Kasumi-1 (cell line): ENCODE measurements around the gene TMEM63B.

Experiments
- DNase-seq, 2 experiments: peaks; one replicate each; lab custom pipeline; 2025; lab: John Stamatoyannopoulos, UW

TMEM63B gene

DNA sequence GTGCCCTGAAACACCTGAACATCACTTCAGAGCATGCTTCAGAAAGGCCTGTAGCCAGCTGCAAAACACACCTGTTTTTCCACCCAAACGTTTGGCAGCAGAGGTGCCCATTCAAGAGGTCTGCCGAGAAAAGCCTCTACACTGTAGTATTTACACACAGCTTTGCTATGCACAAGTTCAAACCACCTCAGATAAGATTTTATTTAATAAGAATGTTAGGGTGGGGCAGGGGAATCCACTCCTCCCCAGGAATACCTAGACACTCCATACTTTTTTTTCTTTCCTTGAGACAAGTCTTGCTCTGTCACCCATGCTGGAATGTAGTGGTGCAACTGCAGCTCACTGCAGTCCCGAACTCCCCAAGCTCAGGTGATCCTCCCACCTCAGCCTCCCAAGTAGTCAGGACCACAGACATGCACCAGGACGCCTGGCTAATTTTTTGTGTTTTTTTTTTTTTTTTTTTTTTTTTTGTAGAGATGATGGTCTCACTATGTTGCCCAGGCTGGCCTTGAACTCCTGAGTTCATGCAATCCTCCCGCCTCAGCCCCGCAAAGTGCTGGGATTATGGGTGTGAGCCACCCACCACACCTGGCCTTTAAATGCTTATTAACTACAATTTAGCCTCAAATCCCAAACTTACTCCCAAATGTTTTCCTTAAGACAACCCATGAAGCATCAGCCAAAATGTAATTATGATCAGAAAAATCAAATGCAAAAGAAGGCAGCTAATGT is 9.8 kb upstream of the TMEM63B start:
- no peak for DNase-seq

GRCh38 chr6:44119704-44120262 is 7.6 kb upstream of the TMEM63B start:
- DNase-seq, result no peak

GRCh38 chr6:44120692-44121443 is 6.5 kb upstream of the TMEM63B start:
- no peak for DNase-seq

- DNase-seq, result peak; percentile 23 to 36
Observed at GRCh38 chr6:44122801-44123200, 4.6 kb upstream of the TMEM63B start.

GRCh38 chr6:44123544-44123943 is 3.8 kb upstream of the TMEM63B start:
- no peak for DNase-seq

GRCh38 chr6:44126320-44127149 is 819 bp upstream of the TMEM63B start:
- peak; percentile 37 to 44 for DNase-seq

DNA sequence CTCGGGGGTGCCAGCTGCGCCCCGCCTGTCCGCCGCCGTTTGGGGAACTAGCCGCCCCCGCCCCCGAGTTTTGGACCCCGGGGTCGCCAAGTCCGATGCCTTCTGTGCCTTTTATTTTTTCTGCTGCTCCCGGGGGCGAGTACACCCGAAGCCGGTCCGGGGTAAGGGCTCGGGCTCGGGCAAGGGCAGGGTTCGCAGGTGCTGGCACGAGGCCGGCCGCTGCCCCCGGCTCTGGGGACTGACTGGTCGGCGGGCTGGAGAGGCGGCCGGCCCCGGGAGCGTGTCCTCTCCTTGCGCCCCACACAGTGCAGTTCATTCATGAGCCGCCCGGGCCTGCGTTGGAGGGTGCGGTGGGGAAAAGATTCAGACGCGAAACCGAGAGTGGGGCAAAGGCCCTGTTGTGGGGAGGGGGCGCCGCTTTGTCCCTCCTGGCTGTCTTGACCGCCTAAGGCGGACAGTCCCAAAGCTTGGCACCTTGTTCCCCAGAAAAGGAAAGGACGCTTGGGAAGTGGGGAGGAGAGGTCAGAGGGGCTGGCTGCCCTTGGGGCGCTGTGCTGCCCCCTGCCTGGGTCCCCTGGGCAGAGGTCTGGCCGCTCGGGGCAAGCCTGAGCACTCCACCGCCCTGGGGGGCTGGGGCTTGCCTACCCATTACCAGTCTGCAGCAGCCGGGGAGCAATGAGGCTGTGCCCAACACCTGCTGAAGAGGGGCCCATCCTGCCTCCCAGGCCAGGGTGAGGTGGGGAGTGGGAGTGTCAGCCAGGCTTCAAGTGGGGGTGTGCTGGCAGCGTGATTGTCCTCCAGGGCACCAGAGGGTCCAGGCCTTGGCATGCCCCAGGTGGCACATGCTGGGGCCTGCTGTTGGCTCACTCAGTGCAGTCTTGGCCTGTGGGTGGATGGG is 915 bp downstream of the TMEM63B start:
- DNase-seq, result peak; percentile 14 to 35

DNA sequence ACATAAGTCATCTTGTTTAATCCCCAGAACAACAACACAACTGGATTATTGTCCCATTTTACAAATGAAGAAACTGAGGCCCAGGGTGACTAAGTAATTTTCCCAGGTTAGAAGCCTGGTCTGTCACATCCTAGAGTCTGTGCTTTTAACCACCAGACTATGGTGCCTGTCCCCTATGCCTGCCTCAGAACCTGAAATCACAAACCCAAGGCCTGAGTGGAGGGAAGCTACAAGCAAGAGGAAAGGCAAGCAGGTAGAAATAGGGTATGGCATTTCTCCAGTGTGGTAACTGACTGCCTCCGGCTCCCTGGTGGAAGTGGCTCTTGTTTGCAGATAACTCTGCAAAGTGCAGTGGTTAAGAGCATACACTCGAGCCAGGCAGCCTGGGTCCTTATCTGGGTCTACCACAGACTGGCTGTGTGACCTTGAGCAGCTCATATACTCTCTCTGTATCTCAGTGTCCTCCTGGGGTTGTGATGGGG is 2.5 kb downstream of the TMEM63B start:
- DNase-seq, result no peak

GRCh38 chr6:44131892-44132291 is 4.5 kb downstream of the TMEM63B start:
- DNase-seq, result no peak

DNA sequence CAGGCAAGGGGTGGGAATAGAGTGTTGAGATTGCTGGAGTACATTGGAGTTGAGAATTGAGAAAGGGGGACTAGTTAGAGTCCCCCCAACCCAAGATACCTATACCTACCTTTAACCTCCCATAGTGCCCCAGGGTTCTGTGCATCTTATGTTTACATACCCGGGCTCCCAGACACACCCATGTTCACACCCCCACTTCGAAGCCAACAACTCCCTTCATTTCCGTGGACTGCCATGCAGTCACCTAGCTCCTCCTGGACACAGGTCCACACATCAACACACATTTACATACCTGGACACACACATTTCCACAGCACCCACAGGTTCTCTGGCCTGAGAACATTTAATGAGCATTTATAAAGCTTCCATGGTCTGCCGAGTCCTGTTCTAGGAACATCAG is 5.1 kb downstream of the TMEM63B start:
- DNase-seq, result no peak

GRCh38 chr6:44133003-44133931 is 5.9 kb downstream of the TMEM63B start:
- DNase-seq, result peak; percentile 17 to 30

DNA sequence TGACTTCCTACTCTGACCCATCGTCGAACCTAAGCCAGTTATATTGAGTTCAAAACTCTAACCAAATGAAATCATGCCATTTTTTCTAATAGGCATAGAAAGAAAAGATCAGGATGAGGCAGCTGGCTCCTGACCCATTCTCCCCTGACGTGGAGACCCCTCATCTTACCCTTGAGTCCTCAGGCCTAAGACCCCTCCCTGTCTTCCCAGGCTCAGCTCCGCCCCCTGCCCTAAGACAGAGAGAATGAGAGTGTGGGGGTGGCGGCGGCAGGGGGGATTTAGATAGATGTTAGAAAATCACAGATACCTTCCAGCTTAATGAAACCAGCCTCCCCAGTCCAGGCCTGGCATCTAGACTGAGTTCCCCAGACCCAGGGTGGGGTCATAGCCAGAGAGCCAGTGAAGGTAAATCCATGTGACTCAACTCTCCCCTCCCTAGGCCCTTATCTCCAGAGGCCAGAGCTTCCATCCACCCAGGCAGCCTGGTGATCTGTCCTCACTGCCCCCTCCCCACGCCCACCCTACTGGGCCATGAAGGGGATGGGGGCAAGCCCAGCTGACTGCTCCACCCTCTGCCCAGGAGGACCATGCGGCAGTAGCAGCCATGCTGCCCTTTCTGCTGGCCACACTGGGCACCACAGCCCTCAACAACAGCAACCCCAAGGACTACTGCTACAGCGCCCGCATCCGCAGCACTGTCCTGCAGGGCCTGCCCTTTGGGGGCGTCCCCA is 6.8 kb downstream of the TMEM63B start:
- DNase-seq, result no peak

DNA sequence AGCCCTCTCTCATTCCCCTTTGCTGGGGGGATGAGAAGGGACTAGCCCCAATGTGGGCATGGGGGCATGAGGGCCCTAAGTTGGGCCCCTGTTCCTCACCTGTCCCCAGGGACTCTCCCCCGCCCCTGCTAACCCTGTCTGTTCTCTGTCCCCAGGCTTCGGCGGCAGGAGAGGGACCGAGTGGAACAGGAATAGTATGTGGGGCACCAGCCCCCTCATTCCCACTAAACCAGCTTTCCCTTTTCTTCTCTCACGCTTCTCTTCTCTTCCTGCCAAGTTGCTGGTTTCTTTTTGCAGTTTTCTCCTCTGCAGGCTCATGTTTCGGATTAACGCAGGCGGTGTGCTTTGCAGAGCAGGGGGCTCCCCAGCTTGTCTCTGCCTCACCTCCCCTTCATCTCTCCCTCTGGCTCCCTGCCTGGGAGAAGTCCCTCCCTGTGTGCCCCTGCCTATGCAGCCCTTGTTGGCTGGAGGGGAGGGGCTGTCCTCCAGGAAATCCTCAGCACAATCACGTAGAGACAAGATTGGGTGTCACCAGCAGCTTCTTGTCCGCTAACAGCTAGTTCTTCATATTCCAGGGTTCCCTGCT is 7.9 kb downstream of the TMEM63B start:
- no peak for DNase-seq

DNA sequence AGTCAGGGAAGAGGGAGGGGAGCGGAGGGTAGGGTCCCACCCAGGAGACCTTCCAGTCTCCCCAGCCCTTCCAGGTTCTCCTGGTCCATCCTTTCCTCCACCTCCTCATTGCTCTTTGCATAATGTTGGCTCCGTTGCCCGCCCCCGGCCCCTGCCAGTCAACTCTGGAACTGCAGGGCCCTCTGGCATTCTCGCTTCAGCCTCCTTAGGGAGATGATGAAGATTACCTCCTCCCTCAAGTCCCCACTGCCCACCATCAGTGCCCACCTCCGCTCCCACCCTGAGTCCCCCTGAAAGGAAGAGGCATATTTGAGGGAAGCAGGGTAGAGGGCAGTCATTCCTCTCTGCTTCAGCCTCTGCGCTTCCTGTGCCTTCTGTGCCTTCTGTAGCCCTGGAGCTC is 8.5 kb downstream of the TMEM63B start:
- no peak for DNase-seq

DNA sequence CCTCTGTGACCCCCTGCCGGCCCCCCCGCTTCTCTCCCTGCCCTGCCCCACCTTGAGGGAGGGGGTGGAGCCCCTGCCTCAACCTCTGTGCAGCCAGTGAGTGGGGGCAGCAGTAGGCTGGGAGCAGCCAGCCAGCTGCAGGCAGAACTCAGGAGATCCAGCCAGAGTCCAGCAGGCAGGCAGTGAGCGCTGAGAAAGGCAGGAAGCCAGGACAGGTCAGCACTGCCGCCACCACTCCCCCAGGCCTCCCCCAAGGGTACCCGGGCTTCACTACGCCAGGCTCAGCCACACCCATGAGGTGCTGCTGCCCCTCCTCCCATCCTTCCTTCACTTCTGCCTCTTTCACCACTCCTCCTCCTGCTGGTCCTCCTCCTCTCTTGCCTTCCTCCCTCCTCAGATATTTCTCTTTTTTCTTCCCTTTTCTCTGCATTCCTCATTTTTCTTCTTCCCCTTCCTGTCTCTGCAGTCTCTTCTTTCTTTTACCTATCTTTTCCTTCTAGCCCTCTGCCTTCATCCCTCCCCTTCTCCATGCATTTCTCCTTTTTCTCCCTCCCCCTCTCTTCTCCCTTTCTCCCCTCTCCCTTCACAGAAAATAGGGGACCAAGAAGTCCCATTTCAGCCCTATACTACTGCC is 11.5 kb downstream of the TMEM63B start:
- DNase-seq, result no peak

GRCh38 chr6:44139351-44139743 is 12.0 kb downstream of the TMEM63B start:
- no peak for DNase-seq

DNA sequence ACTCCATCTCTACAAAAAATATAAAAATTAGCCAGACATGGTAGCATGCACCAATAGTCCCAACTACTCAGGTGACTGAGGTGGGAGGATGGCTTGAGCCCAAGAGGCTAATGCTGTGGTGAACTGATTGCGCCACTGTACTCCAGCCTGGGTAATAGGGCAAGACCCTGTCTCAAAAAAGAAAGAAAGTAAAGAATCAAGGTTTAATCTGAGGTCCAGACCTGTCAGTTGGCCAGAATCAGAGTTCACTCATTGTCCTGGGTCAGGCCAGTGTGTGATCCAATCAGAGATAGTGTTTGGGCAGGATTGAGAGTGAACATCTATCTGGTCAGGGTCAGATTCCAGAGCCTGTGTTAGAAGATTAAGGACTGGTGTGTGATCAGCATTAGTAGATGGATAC is 15.5 kb downstream of the TMEM63B start:
- DNase-seq, result no peak

GRCh38 chr6:44143731-44144130 is 16.4 kb downstream of the TMEM63B start:
- DNase-seq, result no peak
